IPS-15b (cell line): ENCODE data around the gene DNAJC15.

ENCODE experiments used
- H3K27me3 ChIP-seq: one replicate; pipeline ENCODE4 v1.6.1; 2013; ENCODE audit warnings: low read length; ENCODE audit not compliant: control insufficient read depth, insufficient read depth
- H3K36me3 ChIP-seq: one replicate; pipeline ENCODE4 v1.6.1; 2013; ENCODE audit warnings: low read length; ENCODE audit not compliant: control insufficient read depth, insufficient read depth
- H3K4me1 ChIP-seq: one replicate; pipeline ENCODE4 v1.6.1; 2013; ENCODE audit warnings: mild to moderate bottlenecking, low read length; ENCODE audit not compliant: control insufficient read depth, insufficient read depth
- H3K4me3 ChIP-seq: one replicate; pipeline ENCODE4 v1.5.1; 2013; ENCODE audit warnings: low read depth, low read length
- H3K9ac ChIP-seq: one replicate; pipeline ENCODE4 v1.6.1; 2013; ENCODE audit warnings: low read depth, mild to moderate bottlenecking, low read length
- H3K9me3 ChIP-seq: one replicate; pipeline ENCODE4 v1.6.1; 2013; ENCODE audit warnings: mild to moderate bottlenecking, low read length; ENCODE audit not compliant: control insufficient read depth, insufficient read depth

DNAJC15 gene

GRCh38 chr13:43077906-43078305, 54.5 kb downstream of the DNAJC15 start:
- H3K9ac ChIP-seq = no peak overlapping the region
- H3K36me3 ChIP-seq = no peaks in the 10 kb centered on the region
- no peaks in the 10 kb centered on the region for H3K27me3 ChIP-seq
- no peak overlapping the region for H3K4me3 ChIP-seq
- H3K9me3 ChIP-seq = no peaks in the 10 kb centered on the region
- peaks cover 5% of the 10 kb centered on the region for H3K4me1 ChIP-seq

- no peak overlapping the region for H3K4me3 ChIP-seq
- H3K36me3 ChIP-seq = no peaks in the 10 kb centered on the region
- H3K27me3 ChIP-seq = no peaks in the 10 kb centered on the region
- peaks cover 5% of the 10 kb centered on the region for H3K4me1 ChIP-seq
- no peaks in the 10 kb centered on the region for H3K9me3 ChIP-seq
- H3K9ac ChIP-seq = no peak overlapping the region
Observed at GRCh38 chr13:43078399-43078798, 55.0 kb downstream of the DNAJC15 start.

- H3K9ac ChIP-seq = no peak overlapping the region
- H3K4me3 ChIP-seq = no peak overlapping the region
- peaks cover 5% of the 10 kb centered on the region for H3K4me1 ChIP-seq
- no peaks in the 10 kb centered on the region for H3K27me3 ChIP-seq
- H3K9me3 ChIP-seq = no peaks in the 10 kb centered on the region
- no peaks in the 10 kb centered on the region for H3K36me3 ChIP-seq
Observed at GRCh38 chr13:43079392-43079931, 56.1 kb downstream of the DNAJC15 start.

- Histone ChIP-seq H3K27me3 (no peaks in the 10 kb centered on the region), H3K36me3 (no peaks in the 10 kb centered on the region), H3K9ac (no peak overlapping the region), H3K9me3 (no peaks in the 10 kb centered on the region), H3K4me1 (peaks cover 5% of the 10 kb centered on the region), H3K4me3 (no peak overlapping the region)
Observed at GRCh38 chr13:43080199-43080598, 56.8 kb downstream of the DNAJC15 start.

- Histone ChIP-seq H3K27me3 (no peaks in the 10 kb centered on the region), H3K9me3 (no peaks in the 10 kb centered on the region), H3K9ac (no peak overlapping the region), H3K4me3 (no peak overlapping the region), H3K4me1 (peaks cover 5% of the 10 kb centered on the region), H3K36me3 (no peaks in the 10 kb centered on the region)
Observed at GRCh38 chr13:43081866-43082265, 58.5 kb downstream of the DNAJC15 start.

GRCh38 chr13:43083750-43084149, 60.4 kb downstream of the DNAJC15 start:
- H3K4me3 ChIP-seq = no peak overlapping the region
- H3K27me3 ChIP-seq = no peaks in the 10 kb centered on the region
- H3K36me3 ChIP-seq = no peaks in the 10 kb centered on the region
- H3K4me1 ChIP-seq = no peaks in the 10 kb centered on the region
- no peak overlapping the region for H3K9ac ChIP-seq
- no peaks in the 10 kb centered on the region for H3K9me3 ChIP-seq

- Histone ChIP-seq H3K4me3 (no peak overlapping the region), H3K9ac (no peak overlapping the region), H3K4me1 (no peaks in the 10 kb centered on the region), H3K27me3 (no peaks in the 10 kb centered on the region), H3K36me3 (no peaks in the 10 kb centered on the region), H3K9me3 (no peaks in the 10 kb centered on the region)
Observed at GRCh38 chr13:43085545-43085944, 62.2 kb downstream of the DNAJC15 start.

- Histone ChIP-seq H3K4me1 (no peaks in the 10 kb centered on the region), H3K9ac (no peak overlapping the region), H3K36me3 (no peaks in the 10 kb centered on the region), H3K27me3 (no peaks in the 10 kb centered on the region), H3K9me3 (no peaks in the 10 kb centered on the region), H3K4me3 (no peak overlapping the region)
Observed at GRCh38 chr13:43086181-43086580, 62.8 kb downstream of the DNAJC15 start.

GRCh38 chr13:43088093-43088511, 64.7 kb downstream of the DNAJC15 start:
- no peaks in the 10 kb centered on the region for H3K27me3 ChIP-seq
- no peaks in the 10 kb centered on the region for H3K36me3 ChIP-seq
- no peak overlapping the region for H3K4me3 ChIP-seq
- no peak overlapping the region for H3K9ac ChIP-seq
- H3K9me3 ChIP-seq = no peaks in the 10 kb centered on the region
- no peaks in the 10 kb centered on the region for H3K4me1 ChIP-seq

- Histone ChIP-seq H3K4me3 (no peak overlapping the region), H3K9ac (no peak overlapping the region), H3K4me1 (no peaks in the 10 kb centered on the region), H3K9me3 (no peaks in the 10 kb centered on the region), H3K27me3 (no peaks in the 10 kb centered on the region), H3K36me3 (no peaks in the 10 kb centered on the region)
Observed at GRCh38 chr13:43089912-43090498, 66.6 kb downstream of the DNAJC15 start.

- Histone ChIP-seq H3K4me3 (no peak overlapping the region), H3K9ac (no peak overlapping the region)
Observed at GRCh38 chr13:43094901-43095300, 71.5 kb downstream of the DNAJC15 start.

GRCh38 chr13:43095771-43096719, 72.7 kb downstream of the DNAJC15 start:
- Histone ChIP-seq H3K27me3 (no peaks in the 10 kb centered on the region), H3K9me3 (no peaks in the 10 kb centered on the region), H3K4me3 (no peak overlapping the region), H3K9ac (no peak overlapping the region), H3K4me1 (no peaks in the 10 kb centered on the region), H3K36me3 (no peaks in the 10 kb centered on the region)

More at GRCh38 chr13:43094901-43095300, 71.5 kb downstream of the DNAJC15 start:
- no peaks in the 10 kb centered on the region for H3K9me3 ChIP-seq
- H3K27me3 ChIP-seq = no peaks in the 10 kb centered on the region
- no peaks in the 10 kb centered on the region for H3K4me1 ChIP-seq
- no peaks in the 10 kb centered on the region for H3K36me3 ChIP-seq
